HG03378 (cell line): ENCODE measurements around the gene TLCD3A.
"Not testable (repeated sequence)": the region's sequence is repeated elsewhere in the genome, so short reads cannot be mapped to it uniquely, and the experiment has no call there.

Experiments
- ATAC-seq: cut with Tn5 transposase; IDR thresholded peaks from one replicate; pipeline ENCODE4 v1.9.1; 2021; ENCODE audit warnings: mild to moderate bottlenecking, moderate library complexity; ENCODE audit not compliant: unreplicated experiment

The TLCD3A gene

GRCh38 chr17:732067-732901 lies at the start of gene TLCD3A:
Gene TLCD3A, plus strand, starts transcription at chr17:732596. Its CDS starts 52 bp downstream, at chr17:732648.
- ATAC-seq, result no peak

- ATAC-seq, result no peak
Measured at GRCh38 chr17:683040-683439, 49.4 kb upstream of the TLCD3A start.

GRCh38 chr17:683499-684254 lies 48.7 kb upstream of the TLCD3A start:
- no peak for ATAC-seq

GRCh38 chr17:685006-685405 lies 47.4 kb upstream of the TLCD3A start:
- ATAC-seq, result no peak

- no peak for ATAC-seq
Measured at GRCh38 chr17:688100-688989, 44.1 kb upstream of the TLCD3A start.

- ATAC-seq, result no peak
Measured at GRCh38 chr17:689556-690275, 42.7 kb upstream of the TLCD3A start.

GRCh38 chr17:690361-690760 lies 42.0 kb upstream of the TLCD3A start:
- ATAC-seq, result no peak

- no peak for ATAC-seq
Measured at GRCh38 chr17:691423-691822, 41.0 kb upstream of the TLCD3A start.

GRCh38 chr17:692116-692515 lies 40.3 kb upstream of the TLCD3A start:
- ATAC-seq, result no peak

GRCh38 chr17:693791-694638 lies 38.4 kb upstream of the TLCD3A start:
- ATAC-seq, result no peak

- ATAC-seq, result no peak
Measured at GRCh38 chr17:696369-696768, 36.0 kb upstream of the TLCD3A start.

GRCh38 chr17:697682-698081 lies 34.7 kb upstream of the TLCD3A start:
- ATAC-seq, result no peak

- ATAC-seq, result not testable (repeated sequence)
Measured at GRCh38 chr17:698096-698495, 34.3 kb upstream of the TLCD3A start.

- no peak for ATAC-seq
Measured at GRCh38 chr17:699345-699744, 33.1 kb upstream of the TLCD3A start.

GRCh38 chr17:700504-701094 lies 31.8 kb upstream of the TLCD3A start:
- ATAC-seq, result no peak

GRCh38 chr17:703081-703875 lies 29.1 kb upstream of the TLCD3A start:
- no peak for ATAC-seq

GRCh38 chr17:704111-704864 lies 28.1 kb upstream of the TLCD3A start:
- no peak for ATAC-seq

- no peak for ATAC-seq
Measured at GRCh38 chr17:705011-705410, 27.4 kb upstream of the TLCD3A start.
